Fibroblast of skin of left quadriceps (primary cell): ENCODE results near the gene TNS3.

Source experiments
- DNase-seq, 2 experiments: peaks; one replicate each; pipeline ENCODE4 v3.0.0-alpha.2; 2013; ENCODE audit warnings: low read depth in 2 of 2

The TNS3 gene

DNA sequence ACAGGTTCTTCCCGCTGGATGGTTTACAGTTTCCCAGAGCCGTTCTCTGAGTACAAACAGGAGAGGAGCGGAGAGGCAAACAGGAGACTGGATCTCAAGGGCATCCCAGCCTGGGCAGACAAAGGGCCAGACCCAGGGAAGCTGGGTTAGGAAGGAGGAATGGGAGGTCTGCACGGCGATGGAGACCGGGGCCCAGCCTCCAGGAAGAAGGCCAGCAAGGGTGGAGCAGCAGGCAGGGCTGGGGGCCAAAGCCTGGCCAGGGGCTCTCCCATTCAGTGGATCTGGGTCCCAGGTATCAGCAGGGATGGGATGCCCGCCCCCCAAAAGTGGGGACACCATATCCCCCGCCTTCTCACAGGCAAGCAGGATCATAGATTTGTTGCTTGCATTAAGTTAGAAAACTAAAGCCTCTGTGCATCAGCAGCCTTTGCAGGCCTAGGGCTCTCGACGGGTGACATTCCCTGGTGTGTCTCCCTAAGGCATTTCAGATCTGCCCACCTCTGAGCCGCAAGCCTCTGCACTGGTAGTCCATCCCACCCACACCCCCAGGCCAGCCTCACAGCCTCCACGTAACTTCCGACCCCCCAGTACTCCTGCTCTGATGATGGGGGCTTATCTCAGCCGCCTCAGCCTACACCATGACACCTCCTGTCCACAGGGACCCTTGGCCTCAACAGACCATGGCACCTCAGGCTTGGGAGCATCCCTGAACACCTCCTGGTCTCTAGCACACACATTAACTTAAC, 59.9 kb downstream of the TNS3 start:
- DNase-seq = no peak

DNA sequence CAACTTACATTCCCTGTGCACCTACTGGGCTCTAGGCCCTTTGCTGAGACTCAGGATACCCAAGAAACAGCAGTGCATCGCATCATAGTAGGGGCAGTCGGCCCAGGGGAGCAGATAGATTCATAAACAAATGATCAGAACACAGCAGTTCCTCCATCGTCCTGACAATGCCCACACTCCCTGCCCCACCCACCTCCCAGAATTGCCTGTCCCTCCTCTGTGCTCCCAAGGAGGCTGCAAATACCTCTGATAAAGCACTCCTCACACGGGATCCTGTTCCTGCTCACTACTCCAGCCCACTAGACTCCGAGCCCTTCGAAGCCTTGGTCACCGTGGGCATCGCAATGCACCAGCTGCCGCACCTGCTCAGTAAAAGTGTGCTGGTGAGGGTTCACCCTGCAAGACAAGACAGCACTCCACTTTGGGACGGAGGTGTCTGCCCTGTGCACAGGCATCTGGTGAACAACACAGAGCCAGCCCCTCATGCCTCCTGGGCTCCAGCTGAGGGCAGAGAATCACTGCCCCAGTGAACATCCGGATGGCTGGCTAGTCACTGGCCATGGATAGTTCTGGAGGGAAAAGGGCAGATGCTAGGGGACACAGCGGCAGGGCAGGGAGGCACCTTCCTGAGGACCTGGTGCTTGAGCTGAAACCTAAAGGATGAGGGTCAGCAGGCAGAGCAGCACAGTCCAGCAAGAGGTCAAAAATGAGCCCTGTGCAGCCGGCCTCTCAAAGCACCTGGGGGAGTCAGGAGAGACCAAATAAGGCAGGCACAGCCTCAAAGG, 60.7 kb downstream of the TNS3 start:
- no peak for DNase-seq

DNA sequence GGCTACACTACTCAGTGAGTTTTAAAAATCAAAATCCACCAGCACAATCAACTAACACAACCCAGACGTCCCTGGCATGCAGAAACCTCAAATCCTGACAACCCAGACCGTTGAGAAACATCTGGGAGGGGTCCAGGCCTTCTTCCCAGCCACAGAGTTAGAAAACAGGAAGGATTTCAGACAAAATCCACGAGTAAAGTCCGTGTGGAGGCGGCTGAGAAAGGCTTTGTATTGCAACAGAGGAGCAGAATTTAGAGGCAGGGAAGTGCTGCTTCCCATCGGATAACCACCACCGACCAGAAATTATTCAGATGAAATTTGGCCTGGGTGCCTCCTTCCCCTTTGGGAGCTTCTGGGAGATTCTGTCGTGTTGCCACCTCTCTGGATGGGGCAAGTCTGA, 61.5 kb downstream of the TNS3 start:
- DNase-seq = peak; percentile 93 to 94

- DNase-seq = no peak
Measured at GRCh38 chr7:47518827-47519226, 63.1 kb downstream of the TNS3 start.

DNA sequence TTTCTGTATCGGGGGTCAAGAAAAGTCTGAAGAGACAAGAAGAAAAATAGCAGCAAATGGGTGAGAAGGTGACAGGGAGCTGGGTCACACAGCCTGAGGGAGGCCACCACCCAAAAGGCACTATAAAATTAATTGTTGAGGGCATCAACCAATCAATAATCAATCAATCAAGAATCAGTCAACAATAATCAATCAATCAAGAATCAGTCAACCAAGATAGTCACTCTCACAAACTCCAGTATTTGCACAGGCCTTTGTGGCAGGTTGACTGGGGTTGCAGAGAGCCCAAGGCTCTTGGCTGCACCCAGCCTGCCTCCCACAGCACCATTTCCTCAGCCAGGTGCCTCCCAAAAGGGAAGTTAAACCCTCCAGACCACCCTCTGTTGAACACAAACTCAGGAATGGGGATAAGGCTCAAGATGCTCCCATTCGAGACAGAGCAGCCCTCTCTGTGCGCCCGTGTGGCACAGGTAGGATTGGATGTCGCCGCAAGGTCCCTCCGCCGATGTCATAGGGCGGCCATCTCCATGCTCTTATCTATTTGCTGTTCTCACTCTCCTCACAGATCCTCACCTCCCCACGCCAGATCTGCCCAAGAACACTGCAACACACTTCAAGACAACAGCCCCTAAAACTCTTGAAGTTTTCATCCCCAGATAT, 64.0 kb downstream of the TNS3 start:
- DNase-seq = no peak

DNA sequence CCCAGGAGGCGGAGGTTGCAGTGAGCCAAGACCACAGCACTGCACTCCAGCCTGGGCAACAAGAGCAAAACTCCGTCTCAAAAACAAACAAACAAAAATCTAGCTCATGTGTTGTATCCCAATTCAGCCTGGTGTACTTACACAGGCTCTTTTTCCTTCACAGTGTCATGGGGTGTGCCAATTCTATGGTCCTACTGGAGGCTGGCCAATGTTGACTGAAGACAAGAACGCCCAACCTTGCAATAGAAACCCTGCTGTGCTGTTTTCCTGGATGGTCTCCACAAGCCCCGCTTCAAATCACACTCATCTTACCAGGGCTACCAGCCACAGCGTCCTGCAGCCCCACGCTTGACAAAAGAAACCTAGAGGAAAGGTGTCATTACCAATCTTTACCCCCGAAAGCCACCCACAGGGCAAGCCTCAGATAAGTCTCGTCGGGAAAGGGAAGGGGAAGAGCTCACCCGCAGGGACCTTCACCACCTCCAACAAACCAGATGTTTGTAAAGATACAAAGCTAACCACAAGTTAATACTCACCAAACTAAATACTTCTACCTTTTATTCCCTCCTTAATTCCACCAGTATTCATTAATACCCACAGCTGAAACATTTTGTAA, 64.8 kb downstream of the TNS3 start:
- DNase-seq = no peak

DNA sequence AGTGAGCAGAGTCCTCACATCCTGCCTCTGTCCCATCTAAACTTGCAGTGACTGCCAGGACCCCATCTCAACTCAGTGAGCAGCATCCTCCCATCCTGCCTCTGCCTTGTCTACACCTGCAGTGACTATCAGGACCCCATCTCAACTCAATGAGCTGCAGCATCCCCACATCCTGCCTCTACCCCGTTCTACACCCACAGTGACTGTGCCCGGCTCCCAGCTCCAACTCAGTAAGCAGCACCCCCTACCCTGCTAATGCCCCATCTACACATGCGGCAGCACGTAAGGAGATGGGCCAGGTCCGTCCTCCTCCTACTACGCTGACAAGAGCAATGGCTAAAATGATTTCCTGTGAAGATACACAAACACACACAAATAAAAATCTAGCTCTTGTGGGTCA, 65.5 kb downstream of the TNS3 start:
- no peak for DNase-seq

DNA sequence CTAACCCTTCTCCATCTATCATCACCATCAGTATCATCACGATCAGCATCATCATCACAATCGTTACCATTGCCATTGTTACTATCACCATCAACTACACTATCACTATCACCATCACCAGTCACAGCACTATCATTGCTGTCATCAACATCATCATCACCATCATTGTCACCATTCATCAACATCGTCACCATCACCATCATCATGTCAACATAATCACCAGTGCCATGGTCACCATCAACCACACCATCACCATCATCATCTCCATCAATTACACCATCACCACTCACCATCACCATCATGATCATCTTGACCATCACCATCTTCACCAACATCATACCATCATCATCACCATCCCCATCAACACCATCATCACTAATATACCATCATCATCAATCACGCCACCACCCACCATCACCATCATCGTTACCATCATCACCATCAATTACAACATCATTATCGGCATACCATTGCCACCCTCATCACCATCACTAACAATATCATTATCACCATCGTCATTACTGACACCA, 66.5 kb downstream of the TNS3 start:
- DNase-seq = no peak

DNA sequence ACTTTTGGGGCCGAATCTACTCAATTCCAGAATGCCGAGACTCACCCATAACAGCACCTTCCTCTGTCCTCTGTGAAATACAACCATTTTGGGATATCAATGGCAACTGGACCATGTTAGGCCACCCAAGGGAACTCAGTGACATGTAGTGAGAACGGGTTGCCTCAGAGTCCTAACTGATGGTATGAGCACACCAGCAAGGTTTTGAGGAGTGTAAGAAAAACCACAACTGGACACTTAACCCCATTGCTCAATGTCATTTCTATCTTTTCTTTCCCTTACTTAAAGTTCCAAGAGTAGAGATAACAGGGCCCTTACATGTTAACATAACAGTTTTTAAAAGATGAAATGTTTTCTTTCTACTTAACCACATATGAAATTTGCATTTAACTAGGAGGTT, 67.1 kb downstream of the TNS3 start:
- no peak for DNase-seq

DNA sequence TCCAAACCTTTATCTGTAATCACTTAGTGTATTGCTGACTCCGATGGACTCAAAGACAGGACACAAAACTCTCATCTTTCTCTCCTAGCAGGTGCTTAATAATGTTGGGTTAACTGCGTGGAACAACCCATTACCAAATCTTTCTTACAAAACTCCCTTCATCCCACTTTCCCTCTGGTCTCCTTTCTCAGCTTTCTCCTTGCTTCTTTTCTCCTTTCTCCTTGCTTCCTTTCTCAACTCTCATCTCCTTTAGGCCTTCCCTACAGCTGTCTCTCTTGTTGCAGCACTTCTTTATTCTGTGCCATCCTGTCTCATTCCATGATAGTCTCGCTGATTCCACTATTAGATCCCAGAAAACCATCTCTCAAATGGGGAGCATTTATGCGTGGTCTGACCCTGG, 67.5 kb downstream of the TNS3 start:
- DNase-seq = no peak

DNA sequence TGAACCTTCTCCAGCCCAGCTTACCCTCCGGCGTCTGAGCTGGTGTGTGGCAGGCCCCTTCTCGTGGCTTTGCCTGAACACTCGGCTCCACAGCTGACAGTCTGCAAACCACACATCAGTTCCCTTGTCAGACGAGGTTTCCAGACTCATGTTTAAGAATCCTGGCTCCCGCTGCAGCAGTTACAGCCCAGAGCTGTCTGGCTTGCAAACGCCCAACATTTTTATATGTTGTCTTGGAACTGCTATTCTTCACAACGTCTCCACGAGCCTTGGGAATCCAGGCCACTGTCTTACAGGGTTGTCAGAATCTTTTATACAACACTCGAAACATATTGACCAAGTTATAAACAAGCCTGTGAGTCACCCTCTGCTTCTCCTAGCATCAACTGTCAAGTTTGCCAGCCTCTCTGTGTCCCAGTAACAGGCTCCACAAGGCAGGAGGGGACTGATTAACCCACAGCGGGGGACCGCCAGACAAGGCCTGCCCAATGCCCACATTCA, 68.1 kb downstream of the TNS3 start:
- DNase-seq = peak; percentile 68

DNA sequence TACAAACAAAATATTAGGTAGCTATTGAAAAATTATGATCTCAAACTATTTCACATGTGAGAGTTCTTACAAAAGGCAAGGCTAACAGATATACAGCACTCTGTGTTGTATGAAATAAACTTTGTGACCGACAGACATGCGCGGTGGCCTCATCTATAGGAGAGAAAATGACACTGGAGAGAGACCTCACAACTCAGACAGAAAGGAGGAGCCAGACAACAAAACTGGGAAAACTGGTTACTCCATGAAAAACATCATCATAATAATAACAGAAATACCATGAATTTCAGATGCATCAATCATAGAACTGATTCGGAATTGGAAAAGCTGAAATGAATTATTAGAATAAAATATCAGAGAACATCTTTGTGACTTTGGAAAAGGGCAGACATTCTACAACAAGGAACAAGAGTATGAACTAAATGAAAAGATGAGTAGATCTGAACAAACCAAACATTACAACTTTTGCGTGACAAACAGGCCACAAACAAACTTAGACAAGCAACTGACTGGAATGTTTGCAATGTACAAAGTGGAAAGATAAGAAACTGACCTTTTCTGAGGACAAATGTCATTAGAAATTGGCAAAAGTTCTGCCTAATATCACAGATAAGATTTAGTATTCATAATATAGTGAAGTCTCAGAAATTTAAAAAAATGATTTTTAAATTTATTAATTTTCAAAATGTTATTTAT, 69.3 kb downstream of the TNS3 start:
- no peak for DNase-seq

- DNase-seq = no peak
Measured at GRCh38 chr7:47511699-47512370, 70.1 kb downstream of the TNS3 start.

- no peak for DNase-seq
Measured at GRCh38 chr7:47510786-47511185, 71.1 kb downstream of the TNS3 start.

DNA sequence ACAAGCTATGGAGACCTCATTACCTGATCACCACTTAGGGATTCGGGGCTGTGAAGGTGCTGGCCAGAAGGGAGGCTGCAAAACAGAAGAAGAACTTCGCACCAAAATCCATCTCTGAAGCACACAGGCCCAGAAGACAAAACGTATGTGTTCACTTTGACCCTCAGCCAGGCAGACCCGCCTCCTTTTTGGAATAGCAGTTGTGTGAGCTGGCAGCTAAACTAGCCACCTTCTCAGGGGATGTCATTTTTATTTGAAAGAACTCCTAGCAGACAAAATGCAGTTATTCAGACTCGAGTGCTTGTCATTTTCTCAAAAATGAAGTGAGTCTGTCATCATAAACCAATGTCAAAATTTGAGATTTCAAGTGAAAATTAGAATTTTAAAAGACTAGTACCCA, 71.7 kb downstream of the TNS3 start:
- DNase-seq = no peak

GRCh38 chr7:47509571-47509970, 72.3 kb downstream of the TNS3 start:
- no peak for DNase-seq

DNA sequence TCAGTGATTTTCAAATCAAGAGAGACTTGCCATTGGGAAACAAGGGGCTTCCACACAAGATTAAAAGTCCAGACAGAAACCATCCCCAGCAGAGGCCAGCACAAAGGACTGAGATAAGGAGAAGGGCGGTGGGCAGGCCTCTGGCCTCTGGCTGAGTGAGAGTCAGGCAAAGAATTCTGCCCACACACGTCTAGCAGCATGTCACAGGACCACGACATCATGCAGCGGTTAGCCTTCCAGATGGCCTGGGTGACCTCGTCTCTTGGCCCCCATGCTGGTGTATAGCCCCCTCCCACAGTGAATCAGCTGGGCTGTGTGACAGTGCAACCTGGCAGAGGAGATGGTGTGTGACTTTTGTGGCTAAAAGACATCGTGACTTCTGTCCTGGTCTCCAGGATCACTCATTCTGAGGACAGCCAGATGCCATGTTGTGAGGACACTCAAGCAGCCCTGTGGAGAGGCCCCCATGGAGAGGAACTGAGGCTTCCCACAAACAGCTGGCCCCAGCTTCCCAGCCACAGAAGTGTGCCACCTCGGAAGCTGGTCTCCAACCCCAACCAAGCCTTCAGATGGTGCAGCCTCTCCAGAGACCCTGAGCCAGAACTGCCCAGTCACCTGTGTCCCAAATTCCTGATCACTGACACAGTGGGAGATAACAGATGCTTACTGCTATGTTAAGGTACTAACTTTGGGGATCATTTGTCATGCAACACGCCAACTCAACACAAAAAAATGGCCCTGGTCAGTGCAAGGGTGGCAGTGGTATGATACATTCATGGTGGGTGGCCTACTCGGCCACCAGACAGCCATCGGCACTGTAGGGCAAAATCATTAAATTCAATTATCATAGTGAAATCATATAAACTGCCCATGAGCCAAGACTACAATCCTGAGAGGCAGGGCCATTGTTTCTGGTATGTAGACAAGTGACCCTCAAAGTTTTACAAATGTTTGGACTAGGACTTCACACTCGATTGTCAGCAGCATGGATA, 73.2 kb downstream of the TNS3 start:
- no peak for DNase-seq

DNA sequence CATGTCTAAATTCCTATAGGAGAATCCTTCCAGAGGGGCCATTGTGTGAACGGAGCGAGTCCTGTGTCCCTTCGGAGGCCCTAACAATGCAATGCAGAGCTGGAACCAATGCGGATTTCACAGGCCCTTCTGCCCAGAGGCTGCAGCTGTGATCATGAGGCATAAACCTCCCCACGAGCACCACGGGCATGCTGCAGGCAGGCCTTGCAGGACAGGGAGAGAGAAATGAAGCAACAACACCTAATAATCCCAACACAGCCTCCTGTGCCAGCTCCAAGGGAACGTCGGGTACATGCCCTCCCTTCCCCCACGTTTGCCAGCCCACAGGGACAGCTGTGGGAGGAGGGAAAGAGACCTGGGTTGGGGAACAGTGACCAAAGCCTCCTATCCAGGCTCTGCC, 74.4 kb downstream of the TNS3 start:
- no peak for DNase-seq
